GM21619 (cell line): ENCODE results near the gene HOTAIR.

Experiments used
- ATAC-seq: cut with Tn5 transposase; IDR thresholded peaks from one replicate; pipeline ENCODE4 v1.9.1; 2021; ENCODE audit not compliant: unreplicated experiment

The HOTAIR gene

DNA sequence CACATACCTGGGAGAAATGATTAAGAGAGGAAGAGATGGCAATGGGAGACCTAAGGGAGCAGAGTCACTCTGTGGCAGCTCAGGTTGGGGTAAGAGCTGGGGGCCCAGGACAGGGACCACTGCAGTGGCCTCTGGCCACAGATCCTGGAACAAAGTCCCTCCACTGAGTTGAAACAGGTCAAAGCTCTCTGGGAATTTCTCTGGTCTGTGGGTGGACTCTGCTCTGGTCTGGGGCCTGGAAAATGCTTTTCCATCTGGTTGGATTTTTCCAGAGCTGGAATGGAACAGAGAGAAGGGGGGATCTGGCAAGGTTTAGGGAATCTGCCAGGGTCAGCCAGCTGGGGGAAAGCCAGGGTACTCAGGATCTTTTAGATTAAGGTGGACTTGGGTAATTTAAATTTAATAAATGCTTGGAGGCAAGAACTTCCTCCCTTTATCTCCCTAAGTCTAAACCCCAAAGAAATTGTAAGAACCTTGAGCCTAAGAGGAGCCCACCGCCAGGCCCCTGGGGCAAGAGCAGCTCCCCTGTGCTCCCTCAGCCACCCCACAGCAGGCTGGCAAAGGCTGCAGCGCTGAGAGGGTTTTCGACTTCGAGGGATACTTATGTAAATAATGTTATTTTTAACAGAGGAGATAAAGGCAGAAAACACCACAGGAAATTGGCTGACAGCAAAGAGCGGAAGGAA is 13.9 kb upstream of the HOTAIR start:
- ATAC-seq = no peak

GRCh38 chr12:53987787-53988230 is 13.1 kb upstream of the HOTAIR start:
- ATAC-seq = no peak

GRCh38 chr12:53986686-53987483 is 12.1 kb upstream of the HOTAIR start:
- no peak for ATAC-seq

GRCh38 chr12:53985994-53986685 is 11.4 kb upstream of the HOTAIR start:
- ATAC-seq = no peak

DNA sequence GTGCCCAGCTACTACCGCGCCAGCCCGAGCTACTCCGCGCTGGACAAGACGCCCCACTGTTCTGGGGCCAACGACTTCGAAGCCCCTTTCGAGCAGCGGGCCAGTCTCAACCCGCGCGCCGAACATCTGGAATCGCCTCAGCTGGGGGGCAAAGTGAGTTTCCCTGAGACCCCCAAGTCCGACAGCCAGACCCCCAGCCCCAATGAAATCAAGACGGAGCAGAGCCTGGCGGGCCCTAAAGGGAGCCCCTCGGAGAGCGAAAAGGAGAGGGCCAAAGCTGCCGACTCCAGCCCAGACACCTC is 10.9 kb upstream of the HOTAIR start:
- no peak for ATAC-seq

DNA sequence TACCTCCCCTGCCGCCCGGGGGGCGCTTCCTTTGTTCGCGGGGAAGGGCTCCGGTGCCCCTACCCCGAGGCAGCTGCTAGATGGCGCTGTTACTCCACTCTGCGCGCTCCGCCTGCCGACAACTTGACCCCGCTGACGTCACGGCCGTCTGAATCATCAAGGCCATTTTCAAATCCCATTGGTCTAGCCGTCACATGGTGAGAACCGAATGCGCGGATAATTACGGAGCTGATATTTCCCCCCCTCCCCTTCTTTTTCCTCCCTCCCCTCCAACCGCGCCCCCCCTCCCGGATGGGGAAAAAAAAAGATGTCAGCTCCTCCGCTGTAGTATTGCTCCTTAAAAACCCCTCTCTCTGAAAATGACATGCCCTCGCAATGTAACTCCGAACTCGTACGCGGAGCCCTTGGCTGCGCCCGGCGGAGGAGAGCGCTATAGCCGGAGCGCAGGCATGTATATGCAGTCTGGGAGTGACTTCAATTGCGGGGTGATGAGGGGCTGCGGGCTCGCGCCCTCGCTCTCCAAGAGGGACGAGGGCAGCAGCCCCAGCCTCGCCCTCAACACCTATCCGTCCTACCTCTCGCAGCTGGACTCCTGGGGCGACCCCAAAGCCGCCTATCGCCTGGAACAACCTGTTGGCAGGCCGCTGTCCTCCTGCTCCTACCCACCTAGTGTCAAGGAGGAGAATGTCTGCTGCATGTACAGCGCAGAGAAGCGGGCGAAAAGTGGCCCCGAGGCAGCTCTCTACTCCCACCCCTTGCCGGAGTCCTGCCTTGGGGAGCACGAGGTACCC is 10.3 kb upstream of the HOTAIR start, which contains the start of gene HOXC10:
Gene HOXC10 (plus strand): TSS at position 246 of the 791 bp plus-strand sequence. CDS start 114 bp downstream, at position 360.
- no peak for ATAC-seq

DNA sequence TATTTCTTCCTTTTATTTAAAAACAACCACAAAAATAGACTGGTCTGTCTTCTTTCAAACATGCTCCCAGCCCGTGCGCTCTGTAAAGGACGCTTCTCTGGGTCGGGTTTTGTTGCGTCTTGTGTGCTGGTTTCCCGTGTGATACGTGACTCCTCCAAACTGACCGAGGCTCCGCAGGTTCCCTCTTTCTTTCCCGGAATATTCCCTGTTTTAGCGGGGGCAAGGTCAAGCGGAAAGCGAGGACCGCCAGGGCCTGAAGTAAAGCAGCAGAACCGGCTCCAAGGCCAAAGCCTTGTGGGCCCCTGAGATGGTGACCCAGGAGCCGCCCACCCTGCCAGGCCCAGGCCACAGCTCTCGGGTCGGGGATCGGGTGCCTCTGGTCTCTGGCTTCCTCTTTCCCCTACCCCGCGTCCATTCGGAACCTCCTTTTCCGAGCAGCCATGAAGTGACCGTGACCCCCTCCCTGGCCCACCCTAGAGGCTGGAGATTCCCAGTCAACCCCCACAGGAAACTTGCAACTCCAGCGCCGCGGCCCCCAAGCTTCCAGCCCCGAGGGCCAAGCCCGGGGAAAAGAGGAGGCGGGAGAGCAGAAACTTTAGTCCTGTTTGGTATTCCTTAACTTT is 9.3 kb upstream of the HOTAIR start:
- no peak for ATAC-seq

GRCh38 chr12:53983568-53983949 is 8.8 kb upstream of the HOTAIR start:
- no peak for ATAC-seq

DNA sequence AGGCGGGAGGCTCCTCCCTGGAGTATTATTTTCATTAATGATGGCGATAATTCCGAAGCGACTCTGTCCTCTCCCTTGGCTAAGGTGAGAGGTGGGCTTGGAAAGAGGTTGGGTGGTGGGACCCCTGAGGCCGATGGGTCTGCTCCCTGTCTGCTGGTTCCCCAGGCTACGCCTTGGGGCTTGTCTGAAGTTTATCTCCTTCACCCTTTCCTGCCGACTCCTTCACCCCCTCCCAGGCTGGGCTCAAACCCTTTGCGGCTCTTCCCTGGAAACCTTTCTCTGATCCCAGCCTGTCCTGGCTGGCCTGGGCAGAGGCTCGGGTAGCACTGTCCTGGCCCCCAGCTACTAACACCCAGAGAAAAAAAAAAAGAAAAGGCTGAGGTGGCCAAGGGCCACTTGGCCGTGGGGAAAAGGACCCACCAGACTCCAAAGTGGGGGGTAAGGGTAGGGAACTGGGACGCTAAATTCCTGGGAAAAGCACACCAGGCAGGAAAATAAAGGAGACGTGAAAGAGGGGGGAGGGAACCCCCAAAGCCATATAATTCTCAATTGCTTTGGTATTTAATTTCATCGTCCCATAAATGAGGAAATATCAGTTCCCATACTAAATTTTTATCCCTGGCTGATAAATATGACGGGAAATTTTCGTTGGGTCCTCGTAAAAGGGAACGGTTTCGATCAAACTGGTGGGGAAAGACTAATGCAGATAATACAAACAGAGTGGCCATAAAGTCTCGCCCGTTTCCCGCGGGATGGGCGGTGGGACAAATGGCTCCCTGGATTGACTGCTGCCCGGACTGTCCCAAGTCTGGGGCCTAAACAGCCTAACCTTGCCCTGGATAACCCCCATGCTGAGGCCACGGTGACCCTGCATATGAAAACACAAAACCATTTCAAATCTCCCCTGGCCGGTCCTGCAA is 8.2 kb upstream of the HOTAIR start:
- ATAC-seq = no peak

DNA sequence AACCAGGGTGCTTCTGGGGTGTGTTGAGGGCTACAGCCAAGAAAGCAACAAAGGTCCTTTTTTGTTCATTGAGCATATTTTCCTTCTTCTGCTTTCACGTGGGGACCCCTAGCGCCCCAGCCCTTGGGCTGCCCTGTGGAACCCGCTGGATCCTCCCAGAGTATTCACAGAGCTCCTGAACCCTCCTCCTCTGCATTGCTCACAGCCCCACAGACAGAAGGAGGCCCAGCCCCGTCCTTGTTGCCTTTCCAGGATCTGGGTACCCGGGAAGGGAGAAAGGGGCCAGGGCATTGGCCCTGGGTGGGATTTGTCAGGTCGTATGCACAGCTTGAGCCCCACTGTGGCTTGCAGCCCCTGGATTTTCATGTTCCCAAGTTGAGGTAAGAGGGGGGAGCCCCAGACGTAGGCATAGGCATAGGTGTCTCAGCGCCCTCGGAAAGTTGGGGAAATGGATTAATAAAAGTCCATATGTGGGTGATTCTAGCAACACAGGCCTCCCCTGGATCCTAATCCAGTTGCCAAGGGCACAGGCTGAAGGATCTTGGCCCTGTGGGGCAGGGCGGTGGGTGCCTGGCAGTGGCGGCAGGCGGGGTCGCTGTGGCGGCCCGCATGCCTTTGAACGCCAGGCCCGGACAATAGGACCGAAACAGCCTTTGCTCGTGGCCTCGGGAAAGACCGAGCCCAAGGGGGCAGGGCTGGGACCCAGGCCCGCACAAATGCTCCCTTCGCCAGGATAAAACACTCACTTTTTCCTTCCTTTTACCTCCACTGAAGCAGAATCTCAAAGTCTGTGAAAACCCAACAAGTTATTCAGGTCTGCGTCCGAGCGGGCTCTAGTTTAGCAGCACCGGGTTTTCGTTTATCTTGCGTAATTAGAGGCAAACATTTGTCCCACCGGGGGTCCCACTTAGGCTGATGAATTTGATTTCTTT is 7.1 kb upstream of the HOTAIR start:
- no peak for ATAC-seq

- ATAC-seq = no peak
Measured at GRCh38 chr12:53980802-53981496, 6.2 kb upstream of the HOTAIR start.

DNA sequence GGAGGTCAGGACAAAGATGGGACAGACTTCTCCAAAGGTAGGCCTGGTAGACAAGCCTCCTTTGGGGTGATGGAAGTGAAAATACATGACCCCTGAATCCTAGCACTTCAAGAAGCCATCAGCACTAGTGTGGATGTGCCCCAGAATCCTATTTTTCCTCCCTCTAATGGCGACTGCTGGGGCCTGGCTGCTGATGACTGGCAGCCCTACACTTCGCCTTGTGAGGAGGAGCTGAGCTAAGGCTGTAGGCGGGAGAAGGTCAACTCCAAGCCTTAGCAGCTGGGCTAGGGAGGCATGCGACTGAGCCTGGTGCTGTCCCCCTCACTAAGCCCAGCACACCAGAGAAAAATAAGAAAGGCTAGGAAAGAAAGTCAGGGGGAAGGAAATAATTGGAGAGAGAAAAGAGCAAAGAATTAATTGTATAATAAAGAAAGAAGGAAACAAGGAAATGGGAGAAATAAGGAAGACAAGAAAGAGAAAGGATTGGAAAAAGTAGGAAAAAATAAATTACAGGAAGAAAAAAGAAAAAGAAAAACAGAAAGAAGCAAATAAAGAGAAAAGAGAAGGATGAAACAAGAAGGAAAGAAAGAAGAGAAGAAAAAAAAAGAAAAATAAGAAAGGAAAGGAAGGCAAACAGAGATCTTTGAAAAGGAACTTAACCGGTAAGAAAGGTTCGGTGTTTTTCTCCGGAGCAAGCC is 5.5 kb upstream of the HOTAIR start:
- no peak for ATAC-seq

- no peak for ATAC-seq
Measured at GRCh38 chr12:53978477-53979356, 4.0 kb upstream of the HOTAIR start.

DNA sequence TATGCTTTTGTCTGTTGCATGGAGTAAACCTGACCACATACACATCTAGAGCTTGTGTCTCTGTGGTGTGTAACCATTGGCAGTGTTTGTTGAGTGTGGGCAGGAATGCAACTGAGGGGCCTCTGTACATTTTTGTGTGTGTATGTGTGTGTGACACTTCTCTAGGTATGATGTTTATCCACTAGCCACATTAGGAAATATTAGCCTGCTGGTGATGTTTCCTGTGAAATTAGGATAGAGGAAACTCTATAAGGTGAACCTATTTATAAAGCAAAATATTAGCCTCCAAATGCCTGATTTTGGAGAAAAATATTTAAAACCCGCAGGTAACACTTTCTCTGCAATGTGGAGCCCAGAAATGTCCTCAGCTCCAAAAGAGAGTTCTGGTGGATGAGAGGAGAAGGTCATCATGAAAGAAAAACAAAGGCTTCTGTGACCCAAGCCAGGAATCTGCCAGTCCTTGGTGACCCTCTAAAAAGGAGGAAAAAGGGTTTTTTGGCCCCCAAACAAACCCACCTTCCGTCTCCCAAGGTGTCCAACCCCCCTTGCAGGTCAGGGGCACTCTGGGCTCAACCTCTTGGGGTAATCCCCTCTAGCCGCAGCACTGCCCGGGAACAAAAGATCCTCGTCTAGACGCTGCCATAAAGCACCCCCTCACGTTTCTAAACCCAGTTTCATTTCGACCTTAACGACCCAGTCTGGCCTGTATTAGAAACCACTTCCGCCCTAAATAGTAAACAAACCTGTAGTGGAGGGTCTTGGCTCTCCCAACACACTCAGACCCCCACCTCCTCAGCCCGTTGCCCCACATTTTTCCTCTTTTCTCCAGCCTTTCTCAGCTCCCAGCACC is 3.1 kb upstream of the HOTAIR start:
- no peak for ATAC-seq

- ATAC-seq = no peak
Measured at GRCh38 chr12:53976823-53977595, 2.3 kb upstream of the HOTAIR start.
